K562 (cell line): Measurements from ENCODE around the gene IGSF3.
"Not testable (repeated sequence)": the region's sequence is repeated elsewhere in the genome, so short reads cannot be mapped to it uniquely, and the experiment has no call there.

Experiments
- FOXA1 ChIP-seq: fragments of 450-650 bp; IDR thresholded peaks from 2 replicates; pipeline ENCODE4 v1.6.1; 2016; ENCODE audit warnings: mild to moderate bottlenecking, borderline replicate concordance
- NCOA2 ChIP-seq, 2 experiments: fragments of 450-650 bp; IDR thresholded peaks; 2 replicates each; pipeline ENCODE4 v1.6.1; 2018; ENCODE audit warnings: mild to moderate bottlenecking in 2 of 2, moderate library complexity in 1 of 2; ENCODE audit not compliant: partially characterized antibody in 2 of 2
- RB1 ChIP-seq: fragments of 450-650 bp; IDR thresholded peaks from 2 replicates; pipeline ENCODE4 v1.6.1; 2017; ENCODE audit warnings: low read depth, mild to moderate bottlenecking
- RFX5 ChIP-seq: IDR thresholded peaks from 2 replicates; pipeline ENCODE4 v1.6.1; 2011; ENCODE audit warnings: low read depth, mild to moderate bottlenecking, improper control_type of control experiment, low read length
- SRF ChIP-seq, 2 experiments: fragments of 250-450, 450-650 bp in 1 of 2; sonication (Bioruptor Pico) in 1 of 2; sonication (generic) in 1 of 2; formaldehyde crosslinking; IDR thresholded peaks; 2 replicates each; pipeline versions ENCODE4 v1.5.0 to v1.5.1; 2020 to 2022; ENCODE audit warnings: mild to moderate bottlenecking in 1 of 2, missing genetic modification reagents in 1 of 2
- TAF9B ChIP-seq: fragments of 450-650 bp; IDR thresholded peaks from 2 replicates; pipeline ENCODE4 v1.6.1; 2018; ENCODE audit warnings: mild to moderate bottlenecking; ENCODE audit not compliant: partially characterized antibody

- not testable (repeated sequence) for TF ChIP-seq RB1; RFX5; NCOA2 (IDR thresholded peaks at IDR 0.05; ENCODE audit: partially characterized antibody in 2 of 2); FOXA1; TAF9B; SRF (CRISPR knock-in tag; IDR thresholded peaks at IDR 0.05)
Measured at GRCh38 chr1:116596742-116597307, 70.7 kb downstream of the IGSF3 start.
